Choroid plexus epithelial cell (primary cell): ENCODE measurements around the gene GTSE1.

Source experiments
- DNase-seq: peaks from one replicate; pipeline ENCODE4 v3.0.0-alpha.2; 2010; ENCODE audit warnings: low read depth
- H3K4me3 ChIP-seq: 2 replicates; pipeline ENCODE4 v1.5.1; 2011; ENCODE audit warnings: low read depth, mild to moderate bottlenecking, control low read depth, low read length, moderate library complexity
- CTCF ChIP-seq: conservative IDR thresholded peaks from 2 replicates; pipeline ENCODE4 v1.5.1; 2011; ENCODE audit warnings: low read depth, mild to moderate bottlenecking, control low read depth, inconsistent platforms, low read length, moderate library complexity

The GTSE1 gene

GRCh38 chr22:46362934-46363515 lies 66.4 kb downstream of the GTSE1 start:
- no peak for DNase-seq
- no peak for TF ChIP-seq CTCF

GRCh38 chr22:46363611-46364321 lies 67.1 kb downstream of the GTSE1 start:
- no peak for TF ChIP-seq CTCF
- DNase-seq, result no peak
- H3K4me3 ChIP-seq, result no peak overlapping the region

More at GRCh38 chr22:46362934-46363515, 66.4 kb downstream of the GTSE1 start:
- H3K4me3 ChIP-seq, result no peak overlapping the region

GRCh38 chr22:46364341-46365165 lies 67.9 kb downstream of the GTSE1 start:
- TF ChIP-seq CTCF, result no peak
- no peak overlapping the region for H3K4me3 ChIP-seq
- no peak for DNase-seq

GRCh38 chr22:46365166-46365624 lies 68.5 kb downstream of the GTSE1 start:
- no peak overlapping the region for H3K4me3 ChIP-seq
- DNase-seq, result no peak
- TF ChIP-seq CTCF, result no peak

GRCh38 chr22:46366327-46366731 lies 69.7 kb downstream of the GTSE1 start:
- no peak for DNase-seq
- no peak for TF ChIP-seq CTCF
- no peak overlapping the region for H3K4me3 ChIP-seq

GRCh38 chr22:46366801-46367706 lies 70.4 kb downstream of the GTSE1 start:
- DNase-seq, result no peak
- no peak for TF ChIP-seq CTCF
- no peak overlapping the region for H3K4me3 ChIP-seq
